Stomach (tissue), 4 donors: ENCODE results near the gene TMEM132D.

ENCODE experiments used
- CTCF ChIP-seq, 7 experiments: fragments of 450-650 bp in 4 of 7; fragments of 200-600 bp in 3 of 7; sonication (generic) in 3 of 7; IDR thresholded peaks; one replicate each; pipeline ENCODE4 v1.5.1; 2016 to 2019; ENCODE audit warnings: antibody characterized with exemption in 7 of 7, control low read depth in 2 of 7, mild to moderate bottlenecking in 1 of 7
- POLR2A ChIP-seq, 4 donors: fragments of 450-650 bp; IDR thresholded peaks; one replicate each; pipeline ENCODE4 v1.6.1; 2016; ENCODE audit warnings: antibody characterized with exemption in 4 of 4, control low read depth in 2 of 4, mild to moderate bottlenecking in 1 of 4, moderate library complexity in 1 of 4
- POLR2AphosphoS5 ChIP-seq, 3 donors: sonication (generic); formaldehyde crosslinking; IDR thresholded peaks; one replicate each; pipeline ENCODE4 v1.6.1; 2016; ENCODE audit warnings: antibody characterized with exemption in 3 of 3

- TF ChIP-seq CTCF (IDR thresholded peaks at IDR 0.05) = no peak
- no peak for TF ChIP-seq POLR2A (IDR thresholded peaks at IDR 0.05)
- TF ChIP-seq POLR2AphosphoS5 (IDR thresholded peaks at IDR 0.05) = no peak
These were observed 286.0 kb downstream of the TMEM132D start for GRCh38 chr12:129617849-129618248.
